K562 (cell line): Measurements from ENCODE around the gene ZKSCAN4. TPM values are rescaled to one million over a fixed set of nuclear protein-coding genes. Genes with fewer than 3 reads are reported as not detected.

Experiments
- ARHGAP35 ChIP-seq: fragments of 450-650 bp; IDR thresholded peaks from 2 replicates; pipeline ENCODE4 v1.6.1; 2018; ENCODE audit not compliant: partially characterized antibody
- FOXJ3 ChIP-seq: sonication (generic); formaldehyde crosslinking; IDR thresholded peaks from 2 replicates; pipeline ENCODE4 v1.4.0; 2020; ENCODE audit warnings: mild to moderate bottlenecking, missing genetic modification reagents
- NFIC ChIP-seq: fragments of 450-650 bp; IDR thresholded peaks from 2 replicates; pipeline ENCODE4 v1.6.1; 2017; ENCODE audit warnings: mild to moderate bottlenecking, inconsistent platforms
- PKNOX1 ChIP-seq: fragments of 450-650 bp; IDR thresholded peaks from 2 replicates; pipeline ENCODE4 v1.6.1; 2016
- RBBP5 ChIP-seq: fragments of 200-600 bp; sonication (generic); IDR thresholded peaks from 2 replicates; pipeline ENCODE4 v1.6.1; 2012; ENCODE audit warnings: borderline replicate concordance, mild to moderate bottlenecking, low read length, control low read depth, inconsistent platforms; ENCODE audit not compliant: insufficient read depth, poor library complexity, severe bottlenecking
- SRSF1 ChIP-seq: fragments of 200-400 bp; formaldehyde crosslinking; IDR thresholded peaks from 2 replicates; pipeline ENCODE4 v1.6.1; 2017; ENCODE audit warnings: mild to moderate bottlenecking, low read depth, low read length, moderate library complexity
- TCF7 ChIP-seq: sonication (generic); IDR thresholded peaks from 2 replicates; pipeline ENCODE4 v1.6.1; 2016; ENCODE audit warnings: antibody characterized with exemption, borderline replicate concordance
- UBTF ChIP-seq, 2 experiments: IDR thresholded peaks; 2 replicates each; pipeline ENCODE4 v1.6.1; 2012; ENCODE audit warnings: improper control_type of control experiment in 2 of 2, low read depth in 2 of 2, low read length in 2 of 2, borderline replicate concordance in 1 of 2
- ZBTB40 ChIP-seq, 2 experiments: fragments of 450-650 bp in 1 of 2; sonication (generic) in 1 of 2; formaldehyde crosslinking in 1 of 2; IDR thresholded peaks; 2 replicates each; pipeline versions ENCODE4 v1.7.1 to v1.9.0; 2016 to 2022; ENCODE audit warnings: inconsistent platforms in 1 of 2, mild to moderate bottlenecking in 1 of 2, missing genetic modification reagents in 1 of 2
- ZC3H8 ChIP-seq: fragments of 450-650 bp; IDR thresholded peaks from 2 replicates; pipeline ENCODE4 v1.6.1; 2017
- ZNF184 ChIP-seq: sonication (generic); formaldehyde crosslinking; IDR thresholded peaks from 2 replicates; pipeline ENCODE4 v1.5.0; 2020; ENCODE audit warnings: missing genetic modification reagents
- ZNF436 ChIP-seq: fragments of 250-450, 450-650 bp; sonication (Bioruptor Pico); formaldehyde crosslinking; IDR thresholded peaks from 2 replicates; pipeline ENCODE4 v1.7.0; 2020; ENCODE audit warnings: mild to moderate bottlenecking
- polyA plus RNA-seq, 8 experiments: library from polyadenylated mRNA; depleted of rRNA in 4 of 8; stranded (reverse) in 5 of 8; unstranded in 3 of 8; fragments of >200 nt; fragmentation: Nextera tagmentation in 2 of 8; fragmentation: Illumina TruSeq in 1 of 8; extraction: Ambion mirVana in 2 of 8; extraction: Trizol in 1 of 8; gene quantifications; 2 replicates each; pipeline versions ENCODE4 v1.2.1 to v1.2.3, GENCODE V29; 2011 to 2014; ENCODE audit warnings: inconsistent platforms in 1 of 8, missing spikeins in 1 of 8
- total RNA-seq, 7 experiments: library from RNA; depleted of rRNA in 6 of 7; stranded (reverse); fragments of >200 nt in 6 of 7; fragmentation: Illumina TruSeq in 2 of 7; extraction: Trizol in 2 of 7; gene quantifications; 2 replicates each; pipeline versions ENCODE4 v1.2.1 to v1.2.3, GENCODE V29; 2011 to 2021; ENCODE audit warnings: low replicate concordance in 1 of 7

Gene ZKSCAN4
- total and polyA plus RNA-seq, 9 of the 15 experiments (the other 6 are each of a cell fraction or from before 2014, with no cell fraction given): 1.2 to 5.3 (median 4.7) TPM

- TF ChIP-seq ZBTB40 (IDR thresholded peaks at IDR 0.05) (peak; percentile 91), ZBTB40 (CRISPR knock-in tag; IDR thresholded peaks at IDR 0.05) (no peak), FOXJ3 (CRISPR knock-in tag) (no peak), SRSF1 (no peak), UBTF (IDR thresholded peaks at IDR 0.05; ENCODE audit: borderline replicate concordance in 1 of 2, low read depth in 2 of 2, low read length in 2 of 2) (0 out of 4 replicates have a peak, but pooled peaks of 1 of the 2 experiments have one; percentile 62), ARHGAP35 (no peak), ZNF184 (CRISPR knock-in tag) (no peak), ZNF436 (CRISPR knock-in tag) (no peak), TCF7 (0 out of 2 replicates have a peak, but pooled peaks have one; percentile 59), NFIC (peak; percentile 87), PKNOX1 (peak; percentile 58), ZC3H8 (no peak), RBBP5 (peak; percentile 80)
These were observed 39.4 kb downstream of the ZKSCAN4 start (continued) for GRCh38 chr6:28212510-28213212.
